ENCODE data around the gene MLLT6.

Gene MLLT6

GRCh38 chr17:38705523-38705802, 390 bp downstream of the MLLT6 start:
- H3K9me3 Mint-ChIP-seq, result no peaks in the 10 kb centered on the region
- no peak overlapping the region for H3K27ac Mint-ChIP-seq
- H3K4me3 Mint-ChIP-seq, result peak overlapping the region; percentile 93
- H3K4me1 Mint-ChIP-seq, result peaks cover 72% of the 10 kb centered on the region
- no peak for DNase-seq
- H3K36me3 Mint-ChIP-seq (ENCODE audit: low read depth), result peaks cover 15% of the 10 kb centered on the region
- no peak for TF ChIP-seq CTCF (IDR thresholded peaks at IDR 0.05)
- peaks cover 41% of the 10 kb centered on the region for H3K27me3 Mint-ChIP-seq (ENCODE audit: low read depth, poor library complexity)

- Mint-ChIP-seq H3K4me1 (peaks cover 76% of the 10 kb centered on the region), H3K27me3 (ENCODE audit: low read depth, poor library complexity) (peaks cover 36% of the 10 kb centered on the region), H3K4me3 (peak overlapping the region; percentile 93), H3K27ac (peak overlapping the region; percentile 17), H3K36me3 (ENCODE audit: low read depth) (peaks cover 15% of the 10 kb centered on the region), H3K9me3 (no peaks in the 10 kb centered on the region)
- peak; percentile 49 for DNase-seq
- no peak for TF ChIP-seq CTCF (IDR thresholded peaks at IDR 0.05)
Observed at GRCh38 chr17:38705803-38706504, 881 bp downstream of the MLLT6 start.

- peaks cover 78% of the 10 kb centered on the region for H3K4me1 Mint-ChIP-seq
- DNase-seq, result peak; percentile 19
- H3K27ac Mint-ChIP-seq, result peak overlapping the region; percentile 17
- peak overlapping the region; percentile 93 for H3K4me3 Mint-ChIP-seq
- H3K9me3 Mint-ChIP-seq, result no peaks in the 10 kb centered on the region
- H3K27me3 Mint-ChIP-seq (ENCODE audit: low read depth, poor library complexity), result peaks cover 29% of the 10 kb centered on the region
- TF ChIP-seq CTCF (IDR thresholded peaks at IDR 0.05), result no peak
- H3K36me3 Mint-ChIP-seq (ENCODE audit: low read depth), result peaks cover 15% of the 10 kb centered on the region
Observed at GRCh38 chr17:38706505-38707216, 1.6 kb downstream of the MLLT6 start.

GRCh38 chr17:38707678-38708351, 2.7 kb downstream of the MLLT6 start:
- H3K27me3 Mint-ChIP-seq (ENCODE audit: low read depth, poor library complexity), result peaks cover 18% of the 10 kb centered on the region
- H3K9me3 Mint-ChIP-seq, result no peaks in the 10 kb centered on the region
- H3K4me3 Mint-ChIP-seq, result peak overlapping the region; percentile 93
- peaks cover 15% of the 10 kb centered on the region for H3K36me3 Mint-ChIP-seq (ENCODE audit: low read depth)
- no peak for TF ChIP-seq CTCF (IDR thresholded peaks at IDR 0.05)
- peak overlapping the region; percentile 75 for H3K27ac Mint-ChIP-seq
- no peak for DNase-seq
- peaks cover 83% of the 10 kb centered on the region for H3K4me1 Mint-ChIP-seq

- H3K27ac Mint-ChIP-seq, result peak overlapping the region; percentile 83
- no peak for TF ChIP-seq CTCF (IDR thresholded peaks at IDR 0.05)
- H3K36me3 Mint-ChIP-seq (ENCODE audit: low read depth), result peaks cover 19% of the 10 kb centered on the region
- DNase-seq, result no peak
- H3K4me1 Mint-ChIP-seq, result peaks cover 70% of the 10 kb centered on the region
- H3K9me3 Mint-ChIP-seq, result no peaks in the 10 kb centered on the region
- peak overlapping the region; percentile 29 for H3K4me3 Mint-ChIP-seq
- peaks cover 3% of the 10 kb centered on the region for H3K27me3 Mint-ChIP-seq (ENCODE audit: low read depth, poor library complexity)
Observed at GRCh38 chr17:38709104-38709820, 4.2 kb downstream of the MLLT6 start.
